GM19324 (cell line): ENCODE results near the gene ARHGAP19.

ENCODE experiments used
- ATAC-seq: cut with Tn5 transposase; IDR thresholded peaks from one replicate; pipeline ENCODE4 v1.9.1; 2021; ENCODE audit warnings: mild to moderate bottlenecking, moderate library complexity; ENCODE audit not compliant: unreplicated experiment, low FRiP score

The ARHGAP19 gene

DNA sequence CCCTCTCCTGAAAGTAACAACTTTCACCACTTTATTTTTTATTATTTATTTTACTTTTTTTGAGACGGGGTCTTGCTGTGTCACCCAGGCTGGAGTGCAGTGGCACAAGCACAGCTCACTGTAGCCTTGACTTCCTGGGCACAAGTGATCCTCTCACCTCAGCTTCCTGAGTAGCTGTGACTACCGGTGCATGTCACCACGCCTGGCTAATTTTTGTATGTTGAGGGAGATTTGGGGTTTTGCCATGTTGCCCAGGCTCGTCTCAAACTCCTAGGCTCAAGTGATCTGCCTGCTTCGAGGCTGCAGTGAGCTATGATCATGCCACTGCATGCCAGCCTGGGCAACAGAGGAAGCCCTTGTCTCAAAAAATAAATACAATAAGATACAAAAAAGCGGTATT lies 91.8 kb downstream of the ARHGAP19 start:
- ATAC-seq: no peak

DNA sequence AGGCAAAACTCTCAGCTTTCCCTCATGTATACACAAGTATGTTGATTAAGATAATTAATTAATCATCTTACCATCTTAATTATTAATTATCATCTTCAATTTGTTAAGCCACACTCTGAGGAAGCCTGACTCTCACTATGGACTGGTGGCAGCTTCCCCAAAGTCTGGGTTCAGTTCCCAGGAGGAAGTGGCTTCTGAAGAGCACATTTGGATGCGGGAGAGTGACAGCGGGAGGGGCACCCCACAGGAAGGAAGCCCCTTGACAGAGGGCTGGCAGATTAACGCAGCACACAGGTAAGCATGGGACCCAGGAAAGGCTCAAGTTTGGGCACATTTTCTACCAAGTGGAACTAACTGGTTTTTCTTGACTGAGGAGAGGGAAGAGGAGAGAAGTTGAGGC lies 93.3 kb downstream of the ARHGAP19 start:
- ATAC-seq: no peak

DNA sequence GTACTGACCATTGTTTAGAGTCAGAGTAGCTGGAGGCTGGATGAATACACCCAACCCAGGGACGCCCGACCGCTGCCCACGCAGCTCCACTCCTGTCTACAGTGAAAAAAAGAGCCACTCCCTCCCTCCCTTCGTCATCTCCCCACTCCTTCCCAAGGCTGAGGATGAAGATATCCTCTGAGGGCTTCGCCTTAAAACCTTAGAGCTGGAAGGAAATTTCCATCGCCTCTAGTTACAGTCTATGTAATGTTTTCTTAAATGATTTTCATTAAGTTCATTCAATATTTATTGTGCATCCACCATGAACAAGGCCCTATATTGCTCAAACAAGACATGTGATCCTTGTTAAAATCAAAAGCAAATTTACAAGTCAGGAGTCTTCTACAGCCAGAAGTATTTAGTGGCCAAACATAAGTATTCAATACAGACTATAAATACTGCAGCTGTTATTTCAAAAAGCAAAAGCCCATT lies 95.4 kb downstream of the ARHGAP19 start:
- ATAC-seq: no peak

DNA sequence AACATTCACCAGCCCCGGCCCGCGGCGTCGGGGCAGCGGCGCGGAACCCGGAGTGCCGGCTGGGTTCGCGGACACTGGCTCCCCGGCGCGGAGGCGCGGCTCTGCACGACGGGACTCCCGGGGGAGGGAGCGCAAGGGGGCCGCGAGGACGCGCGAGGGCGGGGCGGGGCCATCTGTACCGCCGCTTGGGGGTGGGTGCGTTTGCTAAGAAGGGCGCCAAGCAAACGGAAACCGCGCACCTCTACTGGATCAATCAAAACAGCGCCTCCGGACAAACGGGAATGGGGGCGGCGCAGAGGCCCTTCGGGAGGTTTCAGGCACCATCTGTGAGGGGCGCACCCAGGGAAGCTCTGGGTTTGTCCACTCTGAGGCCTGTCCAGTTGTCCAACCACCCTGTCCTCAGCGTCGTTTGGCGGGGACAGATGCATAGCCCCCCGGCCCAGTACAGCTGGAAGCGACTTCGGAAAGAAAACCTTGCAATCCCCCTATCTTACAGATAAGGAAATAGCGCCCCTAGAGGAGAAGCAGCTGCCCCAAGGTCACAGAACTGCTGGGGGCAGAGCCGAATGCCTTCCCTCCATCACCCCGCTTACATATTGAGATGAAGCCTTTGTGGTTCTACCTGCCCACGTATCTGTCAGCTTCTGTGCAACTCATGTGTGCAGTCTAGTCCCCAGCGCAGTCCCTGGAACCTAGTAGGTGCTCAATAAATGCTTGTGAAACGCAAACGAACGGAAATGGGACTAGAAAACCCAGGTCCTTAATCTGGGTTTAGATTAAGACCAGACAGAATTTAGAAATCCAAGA lies 96.0 kb downstream of the ARHGAP19 start:
- ATAC-seq: no peak

DNA sequence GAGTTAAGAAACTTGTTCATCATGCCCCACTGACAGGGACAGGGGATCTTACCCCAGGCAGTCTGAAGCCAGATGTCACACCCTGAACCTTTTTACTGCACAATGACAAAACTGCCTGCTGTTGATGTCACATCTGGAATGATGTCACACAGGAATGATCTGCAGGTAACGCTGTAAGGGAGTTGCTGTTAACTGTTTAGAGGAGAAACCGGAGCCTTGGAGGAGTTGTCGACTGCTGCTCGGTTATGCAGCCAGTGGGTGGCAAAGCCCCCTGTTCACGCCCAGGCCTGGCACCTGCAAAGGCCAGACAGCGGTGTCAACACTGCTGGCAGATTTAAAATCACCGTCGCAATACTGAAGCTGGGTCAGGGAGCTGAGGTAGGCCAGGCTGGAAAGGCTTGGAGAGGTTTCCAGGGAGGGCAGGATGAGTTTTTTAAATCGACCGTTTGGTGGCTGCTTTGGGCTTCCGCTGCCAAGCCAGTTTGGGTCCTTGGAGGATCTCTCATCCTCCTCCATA lies 96.7 kb downstream of the ARHGAP19 start:
- ATAC-seq: no peak

DNA sequence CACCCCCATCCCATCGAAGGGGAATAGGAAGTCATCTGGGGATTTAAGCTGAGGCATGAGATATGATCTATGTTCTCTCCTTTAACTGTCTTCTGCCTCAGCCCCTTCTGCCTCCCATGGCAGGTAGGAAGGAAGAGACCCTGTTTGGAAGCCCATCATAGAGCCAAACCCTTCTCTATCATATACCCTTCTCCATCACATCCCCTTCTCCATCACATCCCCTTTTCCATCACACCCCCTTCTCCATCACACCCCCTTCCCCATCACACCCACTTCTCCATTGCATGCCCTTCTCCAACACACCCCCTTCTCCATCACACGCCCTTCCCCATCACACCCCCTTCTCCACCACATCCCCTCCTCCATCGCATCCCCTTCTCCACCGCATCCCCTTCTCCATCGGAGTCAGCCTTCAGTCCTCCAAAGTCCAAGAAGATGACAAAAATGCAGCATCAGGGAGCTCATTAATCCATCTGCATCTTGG lies 99.4 kb downstream of the ARHGAP19 start:
- no peak for ATAC-seq

DNA sequence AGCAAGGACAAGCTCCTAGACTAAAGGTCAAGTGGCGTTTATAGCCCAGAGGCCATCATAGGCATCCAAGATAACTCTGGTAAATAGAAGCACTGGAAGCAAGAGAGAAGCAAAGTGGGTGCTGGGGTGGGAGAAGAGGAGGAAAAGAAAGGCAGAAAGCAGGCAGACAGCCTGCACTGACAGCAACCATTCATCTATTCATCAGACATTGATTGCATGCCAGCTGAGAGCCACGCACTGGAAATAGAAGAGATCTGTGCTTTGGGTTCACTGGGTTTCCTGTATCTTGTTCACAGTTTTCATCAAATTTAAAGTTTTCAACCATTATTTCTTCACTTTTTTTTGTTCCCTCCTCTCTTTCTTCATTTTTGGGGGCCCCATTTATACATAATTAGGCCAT lies 102.0 kb downstream of the ARHGAP19 start:
- ATAC-seq: no peak

DNA sequence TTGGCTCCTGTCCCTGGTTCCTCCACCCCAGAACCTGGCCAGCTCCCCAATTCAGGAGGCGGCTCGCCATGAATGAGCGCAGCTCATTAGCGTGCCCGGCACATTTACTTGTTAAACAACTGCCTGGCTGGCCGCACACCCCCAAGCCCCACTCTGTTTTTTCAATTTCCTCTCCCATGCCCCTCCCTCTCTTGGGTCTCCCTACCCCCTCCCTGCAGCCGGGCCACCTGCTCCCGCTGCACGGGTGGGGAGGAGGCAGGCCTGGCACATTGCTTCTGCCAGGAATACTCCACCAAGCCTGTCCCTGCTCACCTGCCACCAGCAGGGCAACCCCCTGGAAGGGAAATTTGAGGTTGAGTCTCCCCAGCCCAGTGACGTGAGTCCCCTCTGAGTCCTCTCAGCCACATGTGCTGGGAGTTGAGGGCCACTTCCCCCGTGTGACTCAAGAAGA lies 104.2 kb downstream of the ARHGAP19 start:
- ATAC-seq: no peak

DNA sequence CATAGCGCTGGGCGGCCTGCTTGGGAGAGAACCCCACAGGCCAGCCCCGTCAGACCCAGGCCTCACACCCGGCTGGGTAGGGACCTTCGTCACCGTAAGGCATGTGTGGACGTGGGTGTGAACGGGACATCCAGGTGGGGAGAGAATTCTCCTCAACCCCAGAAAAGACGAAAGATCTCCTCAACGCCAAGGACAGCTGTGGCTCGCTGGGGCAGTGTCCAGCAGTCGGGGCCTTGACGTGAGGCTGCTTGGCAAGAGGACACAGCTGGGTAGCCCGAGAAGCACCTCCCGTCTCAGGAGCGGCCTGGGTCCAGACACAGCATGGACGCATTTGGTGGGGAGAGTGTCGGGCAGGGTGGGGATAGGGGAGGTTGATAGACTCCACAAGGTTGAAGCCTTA lies 105.5 kb downstream of the ARHGAP19 start:
- no peak for ATAC-seq

DNA sequence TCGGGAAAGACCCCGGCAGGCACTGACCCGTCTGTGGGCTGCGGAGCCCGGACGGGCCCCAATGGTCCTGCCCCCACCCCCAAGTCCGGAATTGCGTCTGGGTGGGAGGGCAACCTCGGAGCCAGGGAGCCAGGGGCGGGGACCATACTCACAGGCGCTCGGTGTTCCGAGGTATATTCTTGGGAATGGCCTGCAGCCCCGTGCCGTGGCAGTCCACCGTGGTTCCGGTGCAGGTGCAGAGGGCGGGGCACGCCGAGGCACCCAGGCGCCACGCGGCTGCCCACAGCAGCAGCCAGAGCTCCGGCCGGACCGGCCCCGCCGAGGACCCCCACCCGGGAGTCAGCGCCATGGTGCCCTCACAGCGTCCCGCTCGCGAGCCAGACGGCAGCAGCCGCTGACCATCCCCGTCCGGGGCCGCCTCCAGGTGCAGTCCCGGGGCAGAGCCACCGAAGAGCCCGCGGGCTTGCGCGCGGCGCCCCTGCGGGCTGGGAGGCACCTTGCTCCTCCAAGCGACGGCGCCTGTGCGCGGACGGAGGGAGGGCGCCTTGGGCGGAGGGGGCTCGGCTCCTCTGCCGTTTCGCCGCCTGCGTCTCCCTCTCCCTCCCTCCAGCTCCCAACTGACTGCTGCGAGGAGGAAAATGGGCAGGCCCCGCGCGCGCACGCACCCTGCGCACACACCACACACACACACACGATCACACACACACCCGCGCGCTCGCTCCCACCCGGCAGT lies 106.9 kb downstream of the ARHGAP19 start, which contains the start of gene SLIT1:
TSS of gene SLIT1 (minus strand) at position 634 of the 733 bp plus-strand sequence. CDS start at position 349, 285 bp downstream.
- no peak for ATAC-seq

DNA sequence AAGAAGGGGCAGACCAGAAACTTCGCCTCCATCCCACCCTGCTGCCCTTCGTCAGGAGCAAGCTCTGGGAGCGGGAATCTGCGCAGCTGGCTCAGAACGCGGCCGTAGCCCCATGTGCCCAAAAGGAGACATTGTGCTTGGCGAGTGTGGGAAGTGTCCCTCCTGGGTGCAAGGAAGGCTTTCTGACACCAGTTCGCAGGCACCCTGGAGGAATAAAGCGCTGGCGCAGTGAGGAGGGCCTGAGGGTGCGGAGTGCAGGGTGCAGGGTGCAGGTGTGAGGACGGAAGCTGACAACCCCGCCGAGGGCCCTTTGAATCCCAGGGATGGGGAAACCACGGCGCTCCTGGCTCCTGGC lies 107.5 kb downstream of the ARHGAP19 start:
- no peak for ATAC-seq

DNA sequence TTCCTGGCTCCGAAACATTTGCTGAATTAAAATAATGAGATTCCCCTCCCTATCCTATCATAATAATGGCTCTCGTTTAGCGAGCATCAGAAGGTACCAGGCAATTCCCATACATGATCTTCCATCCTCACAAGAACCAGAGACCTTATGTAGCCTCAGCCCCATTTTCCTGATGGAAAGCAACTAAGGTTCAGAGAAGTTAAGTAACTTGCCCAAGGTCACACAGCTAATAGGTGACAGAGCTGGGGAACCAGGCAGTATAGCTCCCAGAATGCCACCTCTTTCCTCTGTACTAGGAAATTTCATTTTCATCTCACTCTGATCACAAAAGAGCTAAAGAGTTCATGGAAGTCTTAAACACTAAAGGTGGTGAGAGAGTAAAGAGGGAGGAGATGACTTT lies 109.1 kb downstream of the ARHGAP19 start:
- no peak for ATAC-seq

DNA sequence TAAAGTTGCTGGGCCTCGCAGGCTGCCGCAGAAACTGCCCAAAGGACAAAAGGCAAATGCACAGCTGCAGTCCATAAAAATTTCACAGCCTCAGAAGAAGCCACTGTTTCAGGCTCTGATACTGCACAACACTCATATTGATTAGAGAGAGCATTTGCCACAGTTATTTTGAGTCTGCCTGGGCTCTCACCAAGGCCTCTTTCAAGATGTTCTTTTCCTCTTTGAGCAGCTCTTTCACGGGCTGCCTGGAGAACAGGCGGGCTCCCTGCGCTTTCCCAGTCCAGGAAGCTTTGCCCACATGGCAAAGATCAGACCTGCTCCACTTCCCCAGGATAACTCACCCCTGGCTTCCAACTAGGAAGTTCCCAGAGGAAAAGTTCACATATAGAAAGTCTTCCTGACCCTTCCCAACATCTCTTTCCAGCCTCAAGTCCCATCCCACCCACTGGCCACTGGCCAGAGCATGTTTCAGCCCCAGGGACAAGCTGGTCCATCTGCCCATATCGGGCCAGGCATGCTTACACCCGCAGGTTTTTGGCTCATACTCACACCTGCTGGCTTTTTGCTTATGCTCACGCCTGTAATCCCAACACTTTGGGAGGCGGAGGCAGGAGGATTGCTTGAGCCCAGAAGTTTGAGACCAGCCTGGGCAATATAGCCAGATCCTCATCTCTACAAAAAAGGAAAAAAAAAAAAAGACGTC lies 110.0 kb downstream of the ARHGAP19 start:
- no peak for ATAC-seq

DNA sequence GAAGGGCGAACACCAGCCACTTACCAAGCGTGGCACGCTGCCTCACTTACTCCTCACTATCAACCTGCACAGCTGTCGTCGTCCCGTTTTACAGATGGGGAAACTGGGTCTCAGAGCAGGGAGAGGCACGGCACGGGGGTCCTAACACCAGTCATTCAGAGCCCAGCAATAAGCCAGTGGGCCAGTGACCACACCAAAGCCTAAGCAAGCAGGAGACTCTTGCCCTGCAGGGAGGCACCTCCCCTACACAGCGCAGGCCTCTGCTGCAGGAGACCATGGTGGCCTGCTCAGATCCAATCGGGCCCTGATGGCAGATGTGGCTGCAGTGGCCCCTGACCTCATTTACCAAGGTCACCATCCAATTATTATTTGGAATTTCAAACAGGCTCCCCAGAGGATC lies 111.5 kb downstream of the ARHGAP19 start:
- no peak for ATAC-seq

DNA sequence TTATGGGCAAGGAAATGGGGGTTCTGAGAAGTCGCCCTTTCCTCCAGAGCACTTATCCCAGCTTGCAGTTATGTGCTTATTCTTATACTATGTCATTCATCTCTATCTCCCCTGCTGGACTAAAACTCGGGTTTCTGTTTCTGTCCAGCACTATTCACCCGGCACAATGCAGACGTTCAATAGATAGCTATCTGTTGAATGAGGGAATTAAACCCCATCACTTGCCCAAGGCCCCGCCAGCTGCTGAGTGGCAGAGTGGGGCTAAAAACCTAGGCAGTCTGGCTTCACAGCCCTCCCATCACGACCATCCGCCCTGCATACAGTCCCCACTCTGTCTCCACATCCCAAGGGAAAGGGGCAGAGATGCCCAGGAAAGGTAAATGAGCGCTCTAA lies 112.1 kb downstream of the ARHGAP19 start:
- ATAC-seq: no peak

DNA sequence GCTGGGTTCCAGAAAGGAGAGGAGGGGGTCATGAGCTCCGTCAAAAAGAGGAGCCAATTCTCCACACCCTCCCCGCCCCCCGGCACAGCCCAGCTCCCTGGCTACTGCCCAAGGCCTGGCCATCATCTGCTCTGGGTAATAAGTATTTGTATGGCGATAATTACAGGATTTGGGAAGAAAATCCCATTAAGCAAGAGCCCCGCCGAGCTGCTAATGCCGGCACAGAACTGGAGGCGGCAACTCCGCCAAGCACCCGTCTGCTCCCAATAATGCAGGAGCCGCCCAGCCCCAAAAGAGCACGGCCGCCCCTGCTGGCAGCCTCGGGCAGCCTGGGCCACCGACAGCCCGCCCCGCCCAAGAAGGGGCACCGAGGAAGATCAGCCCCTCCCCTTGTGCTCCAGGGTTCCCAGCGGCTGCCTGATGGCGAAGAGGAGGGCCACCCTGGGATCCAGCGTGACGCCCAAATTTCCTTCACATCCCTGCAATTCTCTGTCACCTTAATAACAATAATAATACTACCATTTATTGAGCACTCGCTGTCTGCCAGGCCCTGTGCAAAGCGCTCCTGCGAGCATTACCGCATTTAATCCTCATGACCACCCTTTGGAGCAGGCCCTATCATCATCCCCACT lies 112.6 kb downstream of the ARHGAP19 start:
- ATAC-seq: no peak

DNA sequence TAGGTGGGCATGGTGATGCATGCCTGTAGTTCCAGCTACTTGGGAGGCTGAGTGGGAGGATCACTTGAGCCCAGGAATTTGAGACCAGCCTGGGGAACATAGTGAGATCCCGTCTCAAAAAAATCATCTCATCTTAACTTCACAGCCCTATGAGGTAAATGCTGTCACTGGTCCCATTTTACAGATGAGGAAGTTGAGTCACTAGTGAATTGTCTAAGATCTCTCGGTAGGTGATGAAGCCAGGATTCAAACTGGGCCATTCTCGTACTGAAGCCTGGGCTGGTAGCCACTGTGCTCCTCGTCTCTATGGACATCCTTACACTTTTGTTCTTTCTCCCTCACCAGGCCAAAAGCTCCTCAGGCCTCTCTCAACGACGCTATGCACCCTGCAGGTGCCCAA lies 113.1 kb downstream of the ARHGAP19 start:
- ATAC-seq: no peak

DNA sequence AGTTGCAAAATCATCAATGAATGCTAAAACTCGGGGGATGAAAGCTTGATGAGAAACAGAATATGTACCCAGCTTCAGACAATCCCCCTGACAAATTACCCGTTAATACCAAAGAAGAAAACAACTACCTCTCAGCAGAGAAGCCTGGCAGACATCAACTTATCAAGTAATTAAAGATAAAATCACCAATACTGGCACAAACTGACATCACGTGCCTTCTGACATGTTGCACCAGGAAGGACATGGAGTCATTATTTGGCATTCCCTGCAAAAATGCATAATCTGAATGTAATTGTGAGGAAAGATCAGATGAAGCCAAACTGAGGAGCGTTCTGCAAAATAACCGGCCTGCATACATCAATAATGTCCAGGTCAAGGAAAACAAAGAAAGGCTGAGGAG lies 114.4 kb downstream of the ARHGAP19 start:
- no peak for ATAC-seq

DNA sequence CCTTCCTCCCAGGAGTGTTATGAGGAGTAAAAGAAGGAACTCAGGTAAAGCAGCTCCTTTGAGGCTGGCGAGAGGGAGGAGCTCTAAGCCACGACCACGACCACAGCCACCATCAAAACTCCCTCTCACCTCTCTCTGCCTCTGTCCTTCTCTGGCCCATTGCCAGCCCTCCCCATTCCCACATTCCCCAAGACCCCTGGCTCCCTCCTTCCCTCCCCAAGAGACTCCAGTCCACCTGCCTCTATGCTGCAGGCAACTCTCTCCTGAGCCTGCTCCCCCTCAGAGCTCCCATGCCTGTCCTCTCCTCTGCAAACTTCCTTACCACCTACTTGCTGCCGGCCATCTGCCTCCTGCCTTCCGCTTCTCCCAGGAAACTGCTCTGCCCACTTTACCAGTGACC lies 116.2 kb downstream of the ARHGAP19 start:
- ATAC-seq: no peak

DNA sequence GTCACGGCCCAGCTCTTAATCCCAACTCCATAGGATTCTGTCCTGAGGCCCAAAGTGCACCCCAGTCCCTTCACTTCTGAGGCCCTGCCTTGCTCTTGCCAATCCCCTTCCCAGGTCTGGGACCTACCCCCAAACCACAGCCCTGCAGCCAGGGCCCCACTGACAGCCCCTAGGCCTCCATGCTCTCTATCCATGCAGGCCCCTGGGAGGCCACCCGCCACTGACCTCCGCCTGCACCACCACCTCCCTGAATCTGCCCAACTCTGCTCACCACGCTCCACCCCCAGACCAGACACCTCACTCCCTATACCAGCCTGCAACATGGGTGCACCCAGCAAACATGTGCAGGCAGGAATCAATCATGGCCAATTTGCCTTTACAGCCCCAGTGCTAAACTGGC lies 116.9 kb downstream of the ARHGAP19 start:
- no peak for ATAC-seq
